ENCODE measurements around the gene CDH13. TPM values are rescaled to one million over a fixed set of nuclear protein-coding genes. Genes with fewer than 3 reads are reported as not detected.

The CDH13 gene
- total and polyA plus RNA-seq, 7 donors = 6.1 to 30.7 (median 22.8) TPM

GRCh38 chr16:82882982-82883835 is 256.4 kb downstream of the CDH13 start:
- no peak overlapping the region for H3K4me3 ChIP-seq
- TF ChIP-seq CTCF (IDR thresholded peaks at IDR 0.05) = no peak
- 55 to 77% (median 56%) methylated on average over 5 of the region's 5 CpGs for WGBS, 3 donors
- no peak overlapping the region for H3K27ac ChIP-seq
- intact Hi-C loops (cut with DNase I) = loop anchor here in 1 of 2 donors (10.0 kb wide), 1 partner anchor 258 kb away; the partner anchor contains the start of gene CDH13
- no peaks in the 10 kb centered on the region for H3K36me3 ChIP-seq (ENCODE audit: insufficient read depth in 1 of 2, low read depth in 1 of 2)
- no peak for DNase-seq
- H3K4me1 ChIP-seq = peaks cover 21% of the 10 kb centered on the region
- no peaks in the 10 kb centered on the region for H3K27me3 ChIP-seq (ENCODE audit: insufficient read depth in 3 of 3, low read length in 2 of 3)
- ATAC-seq = no peak
- H3K9me3 ChIP-seq = no peaks in the 10 kb centered on the region

- H3K27ac ChIP-seq = no peak overlapping the region
- H3K9me3 ChIP-seq = no peaks in the 10 kb centered on the region
- H3K27me3 ChIP-seq (ENCODE audit: insufficient read depth in 3 of 3, low read length in 2 of 3) = no peaks in the 10 kb centered on the region
- TF ChIP-seq CTCF (IDR thresholded peaks at IDR 0.05) = no peak
- DNase-seq = no peak
- intact Hi-C loops (cut with DNase I) = loop anchor here in 1 of 2 donors (10.0 kb wide), 1 partner anchor 260 kb away; the partner anchor contains the start of gene CDH13
- 60 to 80% (median 69%) methylated on average over 4 of the region's 4 CpGs for WGBS, 3 donors
- no peak overlapping the region for H3K4me3 ChIP-seq
- peak in 1 of 4 donors; percentile 67 for ATAC-seq
- H3K36me3 ChIP-seq (ENCODE audit: insufficient read depth in 1 of 2, low read depth in 1 of 2) = no peaks in the 10 kb centered on the region
- H3K4me1 ChIP-seq = peaks cover 26% of the 10 kb centered on the region
These were observed 257.6 kb downstream of the CDH13 start for GRCh38 chr16:82884320-82884898.

GRCh38 chr16:82886146-82886545 is 259.4 kb downstream of the CDH13 start:
- Histone ChIP-seq H3K4me1 (peaks cover 29% of the 10 kb centered on the region), H3K36me3 (ENCODE audit: insufficient read depth in 1 of 2, low read depth in 1 of 2) (no peaks in the 10 kb centered on the region), H3K4me3 (no peak overlapping the region), H3K27ac (no peak overlapping the region), H3K9me3 (no peaks in the 10 kb centered on the region), H3K27me3 (ENCODE audit: insufficient read depth in 3 of 3, low read length in 2 of 3) (no peaks in the 10 kb centered on the region)
- TF ChIP-seq CTCF (IDR thresholded peaks at IDR 0.05) = no peak
- DNase-seq = no peak
- intact Hi-C loops (cut with DNase I) = loop anchor here in 1 of 2 donors (10.0 kb wide), 1 partner anchor 261 kb away; the partner anchor contains the start of gene CDH13
- WGBS, 3 donors = 89 to 93% (median 90%) methylated on average over 2 of the region's 2 CpGs
- no peak for ATAC-seq

- DNase-seq (no peak), ATAC-seq (peak in 3 of 4 donors; percentile 27 to 68 (median 63))
- intact Hi-C loops (cut with DNase I) = loop anchor here in 1 of 2 donors (10.0 kb wide), 1 partner anchor 264 kb away; the partner anchor contains the start of gene CDH13
- no peak overlapping the region for H3K27ac ChIP-seq
- no peak for TF ChIP-seq CTCF (IDR thresholded peaks at IDR 0.05)
- H3K27me3 ChIP-seq (ENCODE audit: insufficient read depth in 3 of 3, low read length in 2 of 3) = no peaks in the 10 kb centered on the region
- 13 to 25% (median 15%) methylated on average over 4 of the region's 4 CpGs for WGBS, 3 donors
- H3K36me3 ChIP-seq (ENCODE audit: insufficient read depth in 1 of 2, low read depth in 1 of 2) = no peaks in the 10 kb centered on the region
- H3K9me3 ChIP-seq = no peaks in the 10 kb centered on the region
- peaks cover 34% of the 10 kb centered on the region for H3K4me1 ChIP-seq
- peak overlapping the region; percentile 20 for H3K4me3 ChIP-seq
These were observed 261.8 kb downstream of the CDH13 start for GRCh38 chr16:82888591-82889001.

All from psoas muscle (tissue), 8 donors.